NCI-H446 treated with DMSO at 0.1 percent for 48 hours (cell line): ENCODE results near the gene SPSB2.
"Not testable (repeated sequence)": the region's sequence is repeated elsewhere in the genome, so short reads cannot be mapped to it uniquely, and the experiment has no call there.

Experiments
- DNase-seq: peaks from one replicate; lab custom pipeline; 2025; lab: John Stamatoyannopoulos, UW

Gene SPSB2

DNA sequence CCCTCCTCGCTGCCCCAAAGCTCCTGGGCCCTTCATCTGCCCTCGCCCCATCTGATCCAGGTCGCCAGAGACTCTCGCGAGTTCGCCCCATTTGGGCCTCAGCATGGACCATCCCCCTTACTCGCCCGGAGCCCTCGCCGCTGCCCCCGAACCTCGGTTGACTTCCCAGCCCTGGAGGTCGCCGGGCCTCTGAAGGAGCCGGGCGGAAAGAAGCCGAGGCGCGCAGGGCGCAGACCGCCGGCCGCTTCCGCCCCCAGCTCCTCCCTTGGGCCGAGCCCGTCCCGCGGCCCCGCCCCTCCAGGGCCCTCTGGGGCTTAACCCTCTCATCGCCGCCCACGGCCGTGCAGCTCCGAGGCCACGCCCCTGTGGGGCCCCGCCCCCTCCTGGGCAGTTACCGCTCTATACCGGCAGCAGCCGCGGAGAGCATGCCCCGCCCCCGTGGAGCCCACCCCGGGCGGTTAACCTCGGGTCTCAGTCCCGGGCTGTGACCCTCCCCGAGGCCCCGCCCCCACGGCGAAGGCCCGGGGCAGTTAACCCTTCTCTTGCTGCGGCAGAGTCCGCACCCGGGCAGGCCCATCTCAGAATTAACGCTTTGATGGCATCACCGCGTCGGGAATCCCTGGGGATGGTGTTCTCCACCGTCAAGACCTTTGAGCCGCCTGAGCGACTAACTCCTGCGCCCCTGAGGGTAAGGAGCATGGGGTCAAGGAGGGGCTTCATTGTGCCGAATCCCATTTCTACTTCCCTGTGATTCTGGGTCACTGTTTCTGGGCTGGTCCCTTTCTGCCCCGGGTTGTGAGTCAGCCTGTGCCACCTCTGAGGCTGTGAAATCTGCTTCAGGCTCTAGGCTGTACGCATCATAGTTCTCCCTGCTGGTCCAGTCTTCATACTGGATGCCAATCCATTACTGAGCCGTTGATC is at the start of gene SPSB2:
Gene SPSB2 (minus strand): TSS at position 210 of the 921 bp plus-strand sequence. CDS start 402 bp downstream, outside the sequence.
- DNase-seq, result peak; percentile 90

GRCh38 chr12:6921996-6922946 is 49.2 kb upstream of the SPSB2 start:
- DNase-seq, result no peak

- DNase-seq, result no peak
These were observed 48.4 kb upstream of the SPSB2 start for GRCh38 chr12:6921539-6921938.

- no peak for DNase-seq
These were observed 46.5 kb upstream of the SPSB2 start for GRCh38 chr12:6919588-6919987.

- DNase-seq, result no peak
These were observed 44.6 kb upstream of the SPSB2 start for GRCh38 chr12:6917491-6918231.

DNA sequence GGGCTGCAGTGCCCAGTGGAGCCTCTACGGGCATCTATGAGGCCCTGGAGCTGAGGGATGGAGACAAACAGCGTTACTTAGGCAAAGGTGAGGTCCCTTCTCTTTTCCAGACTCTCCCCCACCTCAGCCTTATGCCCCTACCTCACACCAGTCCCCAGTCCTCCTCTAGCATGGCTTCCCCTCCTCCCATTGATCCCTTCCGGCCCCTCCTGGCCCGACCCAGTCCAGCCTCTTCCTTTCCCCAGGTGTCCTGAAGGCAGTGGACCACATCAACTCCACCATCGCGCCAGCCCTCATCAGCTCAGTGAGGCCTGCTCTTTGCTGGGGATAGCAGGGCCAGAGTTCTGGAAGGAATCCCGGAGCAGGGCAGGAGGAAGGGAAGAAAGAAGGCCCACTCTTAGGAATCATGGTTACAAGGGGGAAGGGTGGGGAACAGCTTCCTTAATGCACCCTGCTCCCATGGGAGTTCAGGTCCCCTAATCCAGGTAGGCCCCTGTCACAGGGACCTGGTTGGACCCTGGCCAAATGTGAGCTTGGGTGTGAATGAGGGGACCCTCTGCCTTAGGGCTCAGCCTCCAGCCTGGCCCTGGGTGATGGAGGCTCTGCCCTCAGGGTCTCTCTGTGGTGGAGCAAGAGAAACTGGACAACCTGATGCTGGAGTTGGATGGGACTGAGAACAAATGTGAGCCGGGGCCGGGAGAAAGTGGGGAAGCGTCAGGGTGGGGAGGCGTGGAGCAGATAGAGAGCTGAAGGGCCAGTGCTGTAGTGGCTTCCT is 43.5 kb upstream of the SPSB2 start:
- DNase-seq, result no peak

DNA sequence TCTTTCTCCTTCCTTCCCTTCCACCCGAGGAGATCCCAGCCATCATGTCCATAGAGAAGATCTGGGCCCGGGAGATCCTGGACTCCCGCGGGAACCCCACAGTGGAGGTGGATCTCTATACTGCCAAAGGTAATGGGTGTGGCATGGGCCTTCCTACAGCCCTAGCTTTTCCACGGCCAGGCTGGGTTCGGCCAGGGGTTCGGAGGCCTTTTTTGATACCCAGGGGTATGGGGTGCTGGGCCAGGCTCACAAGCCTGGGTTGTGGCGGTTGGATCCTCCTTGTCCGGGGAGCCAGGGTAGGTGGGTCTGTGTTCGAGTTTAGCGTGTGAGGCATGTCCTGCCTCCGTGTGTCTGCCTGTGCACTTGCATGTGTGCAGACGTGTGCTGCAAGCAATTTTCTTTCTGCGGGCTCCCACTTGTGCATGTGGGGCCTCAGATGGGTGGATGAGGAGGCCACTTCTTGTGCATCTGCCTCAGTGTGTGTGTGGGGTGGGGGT is 42.7 kb upstream of the SPSB2 start:
- DNase-seq, result no peak

- no peak for DNase-seq
These were observed 42.1 kb upstream of the SPSB2 start for GRCh38 chr12:6914947-6915788.

DNA sequence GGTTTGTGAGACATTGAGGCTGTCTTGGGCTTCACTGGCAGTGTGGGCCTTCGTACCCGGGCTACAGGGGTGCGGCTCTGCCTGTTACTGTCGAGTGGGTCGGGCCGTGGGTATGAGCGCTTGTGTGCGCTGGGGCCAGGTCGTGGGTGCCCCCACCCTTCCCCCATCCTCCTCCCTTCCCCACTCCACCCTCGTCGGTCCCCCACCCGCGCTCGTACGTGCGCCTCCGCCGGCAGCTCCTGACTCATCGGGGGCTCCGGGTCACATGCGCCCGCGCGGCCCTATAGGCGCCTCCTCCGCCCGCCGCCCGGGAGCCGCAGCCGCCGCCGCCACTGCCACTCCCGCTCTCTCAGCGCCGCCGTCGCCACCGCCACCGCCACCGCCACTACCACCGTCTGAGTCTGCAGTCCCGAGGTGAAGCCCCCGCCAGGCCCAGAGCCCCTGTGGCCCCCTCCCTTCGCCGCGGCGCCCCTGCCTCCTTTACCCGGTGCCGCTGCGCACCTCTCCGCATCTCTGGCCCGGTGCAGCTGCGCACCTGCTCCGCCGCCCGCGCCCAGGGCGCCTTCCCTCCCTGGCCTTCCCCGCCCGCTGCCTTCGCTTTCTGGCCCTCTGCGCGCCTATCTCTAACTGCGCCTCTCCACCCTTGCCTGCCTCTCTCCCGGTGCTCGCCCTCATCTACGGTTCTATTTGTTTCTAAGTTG is 41.3 kb upstream of the SPSB2 start, which contains the start of gene ENO2:
Gene ENO2 (plus strand): TSS at position 335 of the 701 bp plus-strand sequence. CDS start 1,253 bp downstream, outside the sequence.
- peak; percentile 39 for DNase-seq

- DNase-seq, result no peak
These were observed 39.2 kb upstream of the SPSB2 start for GRCh38 chr12:6912164-6912935.

- DNase-seq, result no peak
These were observed 36.5 kb upstream of the SPSB2 start for GRCh38 chr12:6909421-6910145.

GRCh38 chr12:6908141-6908540 is 35.0 kb upstream of the SPSB2 start:
- DNase-seq, result not testable (repeated sequence)

- DNase-seq, result no peak
These were observed 32.4 kb upstream of the SPSB2 start for GRCh38 chr12:6905414-6906040.

GRCh38 chr12:6904280-6905276 is 31.5 kb upstream of the SPSB2 start, which contains the start of gene LRRC23:
Gene LRRC23 (plus strand): TSS chr12:6904822. CDS start chr12:6905634, 812 bp downstream.
- peak; percentile 94 for DNase-seq

DNA sequence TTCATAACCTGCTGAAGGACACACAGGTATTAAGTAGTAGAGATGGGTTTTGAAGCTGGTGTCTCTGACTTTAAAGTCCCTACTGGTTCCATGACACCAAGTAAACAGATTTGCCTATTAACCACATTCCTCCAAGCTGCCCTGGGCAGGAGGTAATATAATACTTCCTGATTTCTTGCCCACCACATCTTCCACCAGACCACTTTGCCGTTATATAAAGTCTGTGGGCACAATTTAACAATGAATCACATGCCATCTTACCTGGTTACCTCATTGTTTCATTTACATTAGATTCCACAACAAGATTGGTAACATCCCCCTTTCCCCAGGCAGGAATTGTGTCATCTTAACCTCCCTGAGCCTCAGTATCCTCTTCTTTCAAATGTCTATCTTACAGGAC is 30.6 kb upstream of the SPSB2 start:
- DNase-seq, result no peak

DNA sequence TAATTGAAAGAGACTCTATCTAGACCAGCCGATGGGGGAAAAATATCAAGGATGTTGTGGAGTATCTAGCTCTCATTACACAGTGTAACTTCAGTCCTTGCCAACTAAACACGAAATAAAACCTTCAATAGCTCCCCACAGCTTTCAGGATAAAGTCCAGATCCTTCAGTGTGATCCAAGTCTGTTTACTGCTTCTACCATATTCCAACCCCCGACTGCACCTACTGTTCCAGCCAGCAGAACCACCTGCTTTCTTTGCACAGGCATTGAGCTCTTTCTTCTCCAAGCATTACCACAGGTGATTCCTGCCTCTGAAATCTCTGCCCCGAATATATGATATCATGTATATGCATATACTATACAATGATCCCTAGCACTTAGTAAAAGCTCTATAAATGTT is 29.3 kb upstream of the SPSB2 start:
- no peak for DNase-seq
